Neutrophil (primary cell): ENCODE results near the gene CRACDL.

Experiments used
- H3K27ac ChIP-seq: fragments of 200-600 bp; sonication (generic); 2 replicates; pipeline ENCODE4 v1.5.1; 2016; ENCODE audit warnings: mild to moderate bottlenecking, moderate library complexity
- H3K27me3 ChIP-seq: fragments of 200-600 bp; sonication (generic); 2 replicates; pipeline ENCODE4 v1.6.0; 2016; ENCODE audit warnings: mild to moderate bottlenecking
- H3K36me3 ChIP-seq: fragments of 200-600 bp; sonication (generic); 2 replicates; pipeline ENCODE4 v1.5.1; 2017
- H3K4me1 ChIP-seq, 2 experiments: fragments of 200-600 bp in 1 of 2; sonication (generic) in 1 of 2; 1 replicate in 1 of 2; 2 replicates in 1 of 2; pipeline versions ENCODE4 v1.5.1 to v1.6.1; 2013 to 2016; ENCODE audit warnings: low read depth in 1 of 2, low read length in 1 of 2, mild to moderate bottlenecking in 1 of 2, moderate library complexity in 1 of 2; ENCODE audit not compliant: control insufficient read depth in 1 of 2, insufficient read depth in 1 of 2
- H3K4me3 ChIP-seq, 2 experiments: fragments of 200-600 bp in 1 of 2; sonication (generic) in 1 of 2; 1 replicate in 1 of 2; 2 replicates in 1 of 2; pipeline ENCODE4 v1.5.1; 2013 to 2016; ENCODE audit warnings: low read depth in 1 of 2, low read length in 1 of 2, mild to moderate bottlenecking in 1 of 2, moderate library complexity in 1 of 2
- H3K9me3 ChIP-seq: fragments of 200-600 bp; sonication (generic); 2 replicates; pipeline ENCODE4 v1.5.1; 2016
- CTCF ChIP-seq: fragments of 200-600 bp; sonication (generic); IDR thresholded peaks from 2 replicates; pipeline ENCODE4 v1.5.1; 2016; ENCODE audit warnings: antibody characterized with exemption

The CRACDL gene

GRCh38 chr2:98894331-98895000, 41.6 kb downstream of the CRACDL start:
- Histone ChIP-seq H3K4me1 (peaks cover 0 to 3% of the 10 kb centered on the region in 2 experiments), H3K4me3 (no peak overlapping the region), H3K27ac (no peak overlapping the region), H3K27me3 (no peaks in the 10 kb centered on the region), H3K9me3 (no peaks in the 10 kb centered on the region), H3K36me3 (no peaks in the 10 kb centered on the region)
- TF ChIP-seq CTCF: no peak

GRCh38 chr2:98893911-98894321, 42.1 kb downstream of the CRACDL start:
- Histone ChIP-seq H3K27ac (no peak overlapping the region), H3K4me1 (peaks cover 0 to 3% of the 10 kb centered on the region in 2 experiments), H3K9me3 (no peaks in the 10 kb centered on the region), H3K4me3 (no peak overlapping the region), H3K36me3 (no peaks in the 10 kb centered on the region), H3K27me3 (no peaks in the 10 kb centered on the region)
- TF ChIP-seq CTCF: no peak

- TF ChIP-seq CTCF: no peak
- H3K36me3 ChIP-seq: no peaks in the 10 kb centered on the region
- no peak overlapping the region for H3K4me3 ChIP-seq
- H3K27me3 ChIP-seq: no peaks in the 10 kb centered on the region
- no peaks in the 10 kb centered on the region for H3K9me3 ChIP-seq
- H3K4me1 ChIP-seq: peaks cover 0 to 3% of the 10 kb centered on the region in 2 experiments
- H3K27ac ChIP-seq: no peak overlapping the region
Observed at GRCh38 chr2:98892871-98893270, 43.2 kb downstream of the CRACDL start.

GRCh38 chr2:98891591-98891990, 44.4 kb downstream of the CRACDL start:
- no peak overlapping the region for H3K4me3 ChIP-seq
- TF ChIP-seq CTCF: no peak
- no peaks in the 10 kb centered on the region for H3K36me3 ChIP-seq
- H3K27me3 ChIP-seq: no peaks in the 10 kb centered on the region
- H3K9me3 ChIP-seq: peaks cover 6% of the 10 kb centered on the region
- H3K27ac ChIP-seq: no peak overlapping the region
- peaks cover 0 to 3% of the 10 kb centered on the region in 2 experiments for H3K4me1 ChIP-seq

- no peaks in the 10 kb centered on the region for H3K4me1 ChIP-seq
- peaks cover 6% of the 10 kb centered on the region for H3K9me3 ChIP-seq
- no peaks in the 10 kb centered on the region for H3K27me3 ChIP-seq
- H3K27ac ChIP-seq: no peak overlapping the region
- H3K36me3 ChIP-seq: no peaks in the 10 kb centered on the region
- TF ChIP-seq CTCF: no peak
- H3K4me3 ChIP-seq: no peak overlapping the region
Observed at GRCh38 chr2:98886066-98886554, 49.9 kb downstream of the CRACDL start.
